HG03159 (cell line): Measurements from ENCODE around the gene DRGX.

Source experiments
- ATAC-seq: cut with Tn5 transposase; IDR thresholded peaks from one replicate; pipeline ENCODE4 v1.9.1; 2021; ENCODE audit warnings: mild to moderate bottlenecking, moderate library complexity; ENCODE audit not compliant: unreplicated experiment

The DRGX gene

DNA sequence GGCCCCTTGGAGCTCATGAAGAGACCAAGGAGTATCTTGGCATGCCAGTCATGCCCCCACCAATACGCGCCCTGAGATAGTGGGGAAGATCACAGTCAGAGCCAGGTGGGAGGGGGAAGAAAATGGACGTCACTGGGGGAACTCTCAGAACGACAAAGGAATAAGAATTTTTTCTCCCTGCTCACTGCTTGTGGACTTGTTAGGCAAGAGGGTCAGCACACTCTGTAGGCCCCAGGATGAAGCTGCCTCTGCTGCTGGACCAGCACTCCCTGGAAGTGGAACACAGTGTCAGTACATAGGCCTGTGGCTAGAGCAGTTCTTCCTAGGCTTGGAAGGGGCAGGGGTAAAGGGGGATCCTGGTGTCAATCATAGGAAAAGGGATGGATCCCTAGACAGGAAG is 46.5 kb downstream of the DRGX start:
- ATAC-seq, result no peak

DNA sequence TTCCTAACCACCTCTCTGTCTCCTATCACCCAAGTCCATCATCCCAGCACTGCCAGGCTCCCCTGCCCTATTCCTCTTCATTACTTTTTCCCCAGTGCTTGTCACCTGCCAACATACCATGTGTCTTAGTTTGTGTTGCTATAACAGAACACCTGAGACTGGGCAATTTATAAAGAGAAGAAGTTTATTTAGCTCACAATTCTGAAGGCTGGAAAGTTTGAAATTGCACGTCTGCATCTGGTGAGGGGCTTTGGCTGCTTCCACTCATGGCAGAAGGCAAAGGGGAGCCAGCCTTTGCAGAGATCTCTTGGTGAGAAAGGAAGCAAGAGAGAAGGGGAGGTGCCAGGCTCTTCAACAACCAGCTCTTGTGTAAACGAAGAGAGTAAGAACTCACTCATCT is 47.3 kb downstream of the DRGX start:
- ATAC-seq, result no peak

DNA sequence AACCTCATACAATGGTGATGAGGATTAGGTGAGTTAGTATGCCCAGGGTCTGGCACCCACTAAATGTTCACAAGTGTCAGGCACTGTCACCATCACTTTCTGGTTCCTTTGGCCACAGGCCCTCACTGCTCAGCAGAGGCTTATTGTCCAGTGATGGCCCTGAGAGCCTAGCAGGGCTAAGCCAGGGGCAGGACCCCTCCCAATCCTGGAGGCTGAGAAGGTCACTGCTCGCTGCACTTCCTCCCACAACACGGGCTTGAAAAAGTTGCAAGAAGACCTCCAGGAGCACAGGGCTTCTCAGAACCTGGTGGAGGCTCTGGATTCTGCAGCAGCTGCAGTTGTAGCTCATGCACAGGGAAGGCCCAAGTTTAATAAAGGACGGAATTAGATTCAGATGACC is 48.1 kb downstream of the DRGX start:
- no peak for ATAC-seq

DNA sequence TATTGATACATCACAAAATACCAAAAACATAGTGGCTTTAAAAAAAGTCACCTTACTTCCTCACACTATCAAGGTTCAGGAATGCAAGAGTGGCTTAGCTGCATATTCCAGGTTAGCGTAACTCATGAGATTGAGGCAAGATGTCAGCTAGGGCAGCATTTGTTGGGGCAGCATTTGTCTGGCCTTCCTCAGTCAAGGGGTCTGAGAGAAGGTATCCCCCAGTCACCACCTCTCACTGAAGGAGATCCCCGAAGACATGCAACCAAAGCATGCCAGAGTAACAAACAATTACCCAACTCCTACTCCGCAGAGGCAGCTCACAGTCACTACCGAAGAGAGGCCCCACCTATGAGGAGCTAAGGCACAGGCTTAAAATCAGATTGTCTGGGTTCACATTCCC is 48.5 kb downstream of the DRGX start:
- ATAC-seq, result no peak

DNA sequence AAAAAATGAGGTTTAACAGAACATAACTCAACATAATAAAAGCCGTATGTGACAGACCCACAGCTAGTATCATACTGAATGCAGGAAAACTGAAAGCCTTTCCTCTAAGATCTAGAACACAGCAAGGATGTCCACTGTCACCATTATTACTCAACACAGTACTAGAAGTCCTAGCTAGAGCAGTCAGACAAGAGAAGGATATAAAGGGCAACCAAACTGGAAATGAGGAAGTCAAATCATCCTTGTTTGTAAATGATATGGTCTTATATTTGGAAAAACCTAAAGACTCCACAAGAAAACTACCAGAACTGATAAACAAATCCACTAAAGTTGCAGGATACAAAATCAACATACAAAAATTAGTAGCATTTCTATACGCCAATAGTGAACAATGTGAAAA is 51.0 kb downstream of the DRGX start:
- no peak for ATAC-seq

DNA sequence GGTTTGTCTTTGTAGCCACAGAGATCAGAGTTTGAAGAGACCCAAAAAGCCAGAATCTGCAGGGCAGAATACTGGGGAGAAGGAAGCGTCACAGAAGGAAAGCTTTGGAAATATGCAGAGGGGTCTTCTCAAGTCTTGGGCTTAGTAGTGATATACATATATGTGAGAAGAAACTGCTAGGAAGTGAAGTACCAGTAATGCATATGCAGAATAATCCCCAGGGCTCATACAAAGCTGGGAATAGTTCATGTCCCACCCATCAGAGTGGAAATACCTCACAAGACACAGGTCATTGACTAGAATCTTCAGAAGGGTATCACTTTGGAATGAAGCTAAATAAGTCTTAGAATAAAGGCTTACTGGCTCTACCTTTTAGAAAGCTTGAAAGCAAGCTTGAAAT is 57.3 kb downstream of the DRGX start:
- ATAC-seq, result no peak

DNA sequence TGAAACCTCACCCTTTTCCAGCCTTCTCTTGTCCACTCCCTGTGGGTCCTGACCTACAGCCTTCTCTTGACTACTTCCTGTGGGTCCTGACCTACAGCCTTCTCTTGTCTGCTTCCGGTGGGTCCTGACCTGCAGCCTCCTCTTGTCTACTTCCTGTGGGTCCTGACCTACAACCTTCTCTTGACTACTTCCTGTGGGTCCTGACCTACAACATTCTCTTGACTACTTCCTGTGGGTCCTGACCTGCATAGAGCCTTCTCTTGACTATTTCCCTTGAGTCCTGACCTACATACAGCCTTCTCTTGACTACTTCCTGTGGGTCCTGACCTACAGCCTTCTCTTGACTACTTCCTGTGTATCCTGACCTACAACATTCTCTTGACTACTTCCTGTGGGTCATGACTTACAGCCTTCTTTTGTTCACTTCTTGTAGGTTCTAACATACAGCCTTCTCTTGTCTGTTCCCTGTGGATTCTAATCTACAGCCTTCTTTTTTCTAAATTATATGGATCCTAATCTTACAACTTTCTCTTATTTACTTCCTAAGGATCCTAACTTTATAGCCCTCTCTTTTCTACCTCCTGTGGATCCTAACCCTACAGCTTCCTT is 60.4 kb downstream of the DRGX start:
- no peak for ATAC-seq

DNA sequence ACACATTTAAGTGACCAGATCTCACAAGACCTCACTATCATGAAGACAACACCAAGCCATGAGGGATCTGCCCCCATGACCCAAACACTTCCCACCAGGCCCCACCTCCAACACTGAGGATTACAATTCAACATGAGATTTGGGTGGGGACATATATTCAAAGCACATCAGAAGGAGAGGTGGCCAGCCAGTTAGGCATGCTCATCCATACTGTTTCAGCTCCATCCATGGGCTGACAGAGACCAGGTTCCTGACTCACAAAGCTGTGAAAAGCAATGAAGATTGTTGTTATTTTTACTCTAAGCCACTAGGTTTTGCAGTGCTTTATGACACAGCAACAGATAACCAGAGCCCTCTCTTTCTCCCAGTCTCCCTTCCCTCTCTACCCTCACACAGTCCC is 60.9 kb downstream of the DRGX start:
- ATAC-seq, result no peak

DNA sequence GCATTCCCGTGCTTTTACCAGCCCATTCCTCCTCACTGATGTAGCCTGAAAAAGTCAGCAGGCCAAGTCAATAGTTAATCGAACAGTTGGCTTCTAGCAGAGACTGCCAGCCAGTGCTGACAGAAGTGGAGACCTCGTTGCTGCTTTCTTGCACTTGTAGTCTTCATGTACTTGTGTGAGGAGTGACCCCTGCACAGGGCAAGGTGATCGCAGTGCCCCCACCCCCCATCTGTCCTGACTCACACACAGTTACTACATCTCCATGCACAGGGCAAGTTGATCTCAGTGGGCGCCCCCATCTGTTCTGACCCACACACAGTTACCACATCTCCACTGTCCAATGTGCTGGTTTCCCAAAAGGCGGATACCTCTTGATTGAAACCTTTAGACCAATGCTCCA is 62.7 kb downstream of the DRGX start:
- no peak for ATAC-seq

DNA sequence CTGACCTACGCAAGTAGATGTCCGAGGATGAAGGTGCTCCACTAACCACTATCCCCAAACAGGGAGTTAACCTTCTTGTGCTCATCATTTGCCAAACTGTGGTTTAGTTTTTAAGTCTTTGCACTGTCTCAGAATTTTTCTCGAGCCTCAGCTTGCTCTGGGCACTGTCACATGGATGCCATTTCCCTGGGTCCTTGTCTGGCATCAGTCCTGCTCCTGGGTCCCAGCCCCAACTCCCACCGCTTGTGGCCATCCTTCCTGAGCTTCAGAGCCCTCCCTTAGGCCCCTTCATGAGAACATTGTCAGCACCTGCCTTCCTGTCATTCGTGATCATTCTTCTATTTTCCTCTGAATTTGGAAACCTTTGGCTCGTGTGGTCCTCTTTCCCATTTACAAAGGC is 63.1 kb downstream of the DRGX start:
- no peak for ATAC-seq

DNA sequence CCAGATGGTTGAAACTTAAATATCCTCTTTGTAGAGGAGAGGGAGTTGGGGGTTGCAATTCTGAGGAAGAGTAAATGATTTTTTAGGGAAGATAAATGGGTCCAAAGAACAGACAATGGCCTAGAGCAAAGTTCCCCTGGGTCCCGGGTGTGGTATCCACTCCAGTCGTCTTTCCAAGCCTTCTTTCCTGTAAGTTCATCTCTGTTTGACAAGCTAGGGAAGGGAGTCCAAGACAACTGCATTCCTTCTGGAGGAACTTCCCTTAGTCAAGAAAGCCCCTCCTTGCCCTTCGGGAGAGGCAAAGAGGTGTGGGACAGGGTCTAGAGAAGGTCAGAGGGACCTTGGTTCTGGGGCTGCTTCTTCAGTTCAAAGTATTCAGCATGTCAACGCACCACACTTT is 63.6 kb downstream of the DRGX start:
- no peak for ATAC-seq

DNA sequence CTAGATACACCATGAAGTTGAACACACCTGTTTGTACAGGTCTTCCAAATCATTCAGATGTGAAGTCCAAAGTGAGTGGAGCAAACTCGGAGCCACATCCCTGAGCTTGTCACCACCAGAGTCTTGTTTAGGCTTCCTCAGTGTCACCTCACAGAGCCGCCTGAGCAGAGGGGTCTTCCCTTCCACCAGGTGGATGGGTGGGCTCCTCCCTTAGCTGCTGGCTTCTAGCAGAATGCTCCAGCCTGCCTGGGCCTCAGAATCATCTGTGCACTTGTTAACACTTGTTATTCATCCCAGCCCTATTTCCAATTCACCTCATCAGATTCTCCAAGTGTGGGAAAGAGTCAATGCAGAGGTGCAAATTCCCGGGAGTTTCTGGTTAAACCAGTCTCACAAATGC is 64.5 kb downstream of the DRGX start:
- ATAC-seq, result no peak

DNA sequence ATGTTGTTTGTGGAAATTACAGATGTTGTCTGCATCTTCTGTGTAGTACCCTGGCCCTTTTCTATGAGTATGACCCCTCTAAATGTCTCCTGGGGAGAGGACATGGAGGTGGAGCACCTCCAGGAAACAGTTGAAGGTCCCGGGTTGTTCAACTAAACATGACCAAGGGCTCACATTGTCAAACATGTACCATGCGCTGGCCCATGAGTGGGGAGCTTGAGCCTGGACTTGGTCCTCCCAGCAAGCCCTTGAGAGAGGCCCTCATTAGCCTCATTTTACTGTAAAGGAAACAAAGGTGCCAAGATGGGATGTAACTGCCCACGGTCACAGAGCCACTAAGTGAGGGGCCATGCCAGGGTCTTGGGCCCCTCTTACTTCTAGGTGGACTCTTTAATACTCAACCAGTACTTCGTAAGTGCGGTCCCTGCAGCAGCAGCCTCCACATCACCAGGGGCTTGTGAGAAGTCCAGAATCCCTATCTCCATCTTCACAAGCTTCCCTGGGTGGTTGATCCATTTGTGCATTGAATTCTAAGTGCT is 65.7 kb downstream of the DRGX start:
- no peak for ATAC-seq

DNA sequence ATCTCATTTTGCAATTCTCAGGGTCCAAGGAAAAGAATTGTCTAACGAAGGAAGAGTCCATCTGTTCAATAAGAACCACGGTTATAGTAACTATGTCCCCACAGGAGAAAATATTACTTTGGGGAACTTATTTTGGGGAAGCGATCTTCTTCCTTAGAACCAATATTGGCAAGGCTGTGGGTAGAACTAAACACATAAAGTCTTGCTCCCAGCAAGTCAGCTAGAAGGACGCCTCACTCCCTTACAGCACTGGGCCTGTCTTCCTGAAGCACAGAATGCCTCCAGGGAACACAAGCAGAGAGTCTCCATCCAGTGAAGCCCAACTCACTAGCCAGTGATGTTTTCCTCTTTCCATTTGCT is 66.8 kb downstream of the DRGX start:
- no peak for ATAC-seq

DNA sequence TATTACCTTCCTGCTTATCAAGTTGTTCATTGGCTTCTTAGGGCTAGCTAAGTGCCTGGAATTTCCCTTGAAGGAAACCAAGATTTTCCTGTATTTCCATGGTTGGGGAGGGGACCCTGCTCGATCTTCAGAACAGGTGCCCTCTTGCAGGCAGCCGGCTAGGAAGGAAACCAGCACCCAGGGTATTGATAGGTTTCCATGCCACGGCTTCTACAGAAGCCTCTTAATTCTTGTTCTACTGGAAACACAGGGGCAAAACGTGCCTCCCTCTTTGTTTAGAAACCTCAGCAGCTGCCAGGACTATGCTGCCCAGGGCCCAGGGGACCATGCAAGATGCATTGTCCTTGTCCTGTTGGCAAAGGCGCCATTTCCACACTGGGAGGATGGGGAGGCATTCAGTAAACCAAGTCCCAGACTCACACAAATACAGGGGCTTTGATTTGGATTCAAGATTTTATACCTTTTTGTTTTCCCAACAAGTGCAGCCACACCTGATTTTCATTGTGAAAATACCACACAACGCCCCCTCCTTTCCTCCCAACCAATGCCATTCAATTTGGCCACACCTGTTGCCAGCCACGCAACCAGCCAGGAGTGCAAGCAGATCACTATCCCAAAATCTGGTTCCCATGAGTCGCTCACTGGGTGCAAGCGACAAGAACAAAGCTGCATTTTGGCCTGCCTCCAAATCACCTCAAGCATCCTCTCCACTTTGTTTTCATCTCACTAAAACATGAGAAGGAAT is 67.3 kb downstream of the DRGX start:
- ATAC-seq, result no peak

DNA sequence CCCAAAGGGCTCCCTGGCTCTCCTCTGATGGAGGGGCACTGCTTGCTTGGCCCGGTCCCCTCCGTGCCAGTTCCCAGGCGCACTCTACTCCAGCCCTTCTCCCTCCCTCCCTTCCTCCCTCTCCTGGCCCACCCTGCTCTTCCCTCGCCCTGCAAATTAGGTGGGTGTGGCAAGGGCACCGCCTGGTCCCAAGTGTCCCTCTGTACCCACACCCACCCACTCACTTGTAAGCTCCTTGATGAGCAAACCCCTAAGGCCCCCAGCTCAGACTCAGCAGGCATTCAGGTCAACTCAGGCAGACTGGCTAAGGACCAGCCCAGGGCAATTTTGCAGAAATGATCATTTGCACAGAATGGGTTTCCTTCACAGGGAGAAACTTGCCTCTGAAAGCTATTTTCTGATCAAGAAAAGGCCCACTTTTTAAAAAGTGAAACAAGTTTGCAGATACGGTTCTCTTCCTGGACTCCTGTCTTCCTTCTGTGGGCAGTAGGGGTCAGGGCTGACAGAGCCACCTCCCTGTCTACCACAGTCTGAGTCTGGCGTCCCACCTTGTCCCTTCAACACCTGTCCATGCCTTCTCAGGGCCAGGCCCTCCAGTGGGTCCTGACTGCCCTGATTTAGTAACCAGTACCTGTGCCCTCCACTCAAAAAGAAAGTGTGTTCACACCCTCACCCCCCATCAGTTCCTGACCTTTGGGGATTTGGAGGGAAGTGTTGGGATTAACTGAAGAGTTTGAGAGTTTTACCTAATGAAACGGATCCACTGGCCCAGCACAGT is 68.7 kb downstream of the DRGX start:
- ATAC-seq, result no peak

DNA sequence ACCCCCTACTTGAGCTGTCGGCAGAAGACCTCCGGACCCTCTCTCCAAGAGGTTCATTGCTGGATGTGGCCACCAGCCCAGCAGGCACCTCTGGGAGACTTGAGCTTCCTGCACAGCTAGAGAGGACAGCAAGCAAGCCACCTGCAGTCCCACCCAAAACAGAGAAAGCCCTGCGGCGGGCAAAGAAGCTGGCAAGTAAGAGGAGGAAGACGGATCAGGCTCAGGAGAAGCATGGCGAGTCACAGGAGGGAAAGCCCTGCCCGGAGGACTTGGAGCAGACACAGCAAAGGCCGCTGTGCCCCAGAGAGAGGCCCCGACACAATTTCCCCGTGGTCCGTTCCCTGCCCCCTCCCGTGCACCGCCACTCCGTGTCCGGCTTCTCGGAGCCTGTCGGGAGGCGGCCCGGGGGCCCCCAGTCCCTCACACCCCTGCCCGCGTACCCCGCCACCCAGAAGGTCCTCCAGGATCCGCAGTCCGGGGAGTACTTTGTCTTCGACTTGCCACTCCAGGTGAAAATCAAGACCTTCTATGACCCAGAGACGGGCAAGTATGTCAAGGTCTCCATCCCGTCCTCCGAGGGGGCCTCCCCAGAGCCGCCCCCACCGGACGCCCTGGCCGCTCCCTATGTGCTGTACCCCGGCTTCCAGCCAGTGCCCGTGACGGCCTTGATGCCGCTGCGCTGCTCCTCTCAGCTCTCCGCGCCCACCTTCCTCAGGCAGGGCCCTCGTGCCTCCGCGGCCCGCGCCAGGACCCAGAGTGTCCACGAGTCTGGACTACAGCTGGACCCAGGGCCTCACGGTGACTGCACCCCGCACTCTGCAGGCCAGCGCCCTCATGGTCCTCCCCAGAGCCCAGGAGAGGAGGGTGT is 69.7 kb downstream of the DRGX start:
- no peak for ATAC-seq

DNA sequence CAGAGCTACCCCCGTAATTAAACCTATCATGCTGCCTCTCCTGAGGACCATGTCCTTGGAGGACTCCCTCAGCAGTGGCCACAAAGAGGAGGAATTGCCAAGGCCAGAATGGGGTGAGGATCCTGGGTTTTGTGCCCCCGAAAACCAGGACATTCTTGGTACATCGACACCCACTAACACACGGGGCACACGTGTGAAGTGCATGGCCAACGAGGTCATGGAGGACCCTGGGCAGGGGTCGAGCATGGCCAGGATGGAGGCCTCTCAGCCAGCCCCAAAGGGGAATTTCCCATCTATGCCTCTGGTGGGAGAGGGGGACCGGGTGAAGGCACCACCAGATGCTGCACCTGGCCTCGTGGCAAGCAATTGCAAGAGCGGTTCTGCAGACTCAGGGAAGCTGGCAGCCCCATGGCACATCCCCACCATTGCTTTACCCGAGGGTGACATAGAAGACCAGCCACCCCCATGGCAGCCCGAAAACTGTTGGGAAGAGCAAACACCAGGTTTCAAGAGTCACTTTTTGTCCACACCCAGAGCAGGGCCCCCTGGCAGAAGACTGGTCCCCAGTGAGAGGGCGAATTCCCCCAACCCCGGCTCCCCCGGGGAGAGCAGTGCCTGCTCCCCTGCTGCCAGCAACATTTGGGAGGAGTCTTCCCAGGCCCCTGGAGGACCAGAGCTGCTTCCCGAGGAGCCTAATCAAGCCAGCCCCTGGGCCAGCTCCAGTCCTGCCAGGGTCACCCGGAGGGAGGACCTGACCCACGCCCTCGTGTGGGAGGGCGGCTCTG is 70.6 kb downstream of the DRGX start:
- ATAC-seq, result no peak

DNA sequence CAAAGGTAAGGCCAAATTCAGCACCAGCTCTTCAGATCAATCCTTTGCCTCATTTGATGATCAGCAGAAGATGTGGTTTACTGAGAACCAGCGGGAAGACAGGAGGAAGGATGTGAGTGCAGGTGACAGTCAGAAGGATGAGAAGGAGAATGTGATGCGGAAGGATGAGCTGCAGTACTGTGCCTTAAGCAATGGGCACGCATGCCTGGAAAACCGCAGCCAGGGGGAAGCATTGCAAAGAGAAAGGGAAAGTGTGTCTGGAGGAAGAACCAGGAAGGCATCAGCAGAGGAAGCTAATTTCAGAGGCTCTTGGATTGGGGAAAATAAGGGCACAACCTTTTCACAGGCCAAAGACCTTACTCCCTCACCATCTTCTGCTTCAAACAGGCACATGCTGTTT is 71.2 kb downstream of the DRGX start:
- no peak for ATAC-seq

DNA sequence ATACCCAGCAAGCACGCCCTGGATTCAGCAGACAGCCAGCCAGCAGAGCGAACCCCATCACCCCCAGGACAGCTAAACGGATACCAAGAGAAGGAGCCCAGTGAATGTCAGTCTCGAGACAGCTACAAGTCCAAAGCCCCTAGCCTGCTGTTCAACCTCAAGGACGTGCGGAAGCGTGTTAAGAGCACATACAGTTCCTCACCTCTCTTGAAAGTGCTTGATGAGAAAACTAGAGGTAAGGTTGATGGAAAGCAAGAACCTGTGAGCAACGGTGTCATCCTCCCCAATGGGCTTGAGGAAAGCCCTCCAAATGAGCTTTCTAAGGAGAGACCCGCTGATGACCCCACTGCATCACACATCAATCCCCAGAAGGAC is 72.0 kb downstream of the DRGX start:
- ATAC-seq, result no peak
